ENCODE results near the gene EDNRB.
"Not testable (repeated sequence)": the region's sequence is repeated elsewhere in the genome, so short reads cannot be mapped to it uniquely, and the experiment has no call there.

EDNRB gene

GRCh38 chr13:77894743-77895142 lies 23.9 kb downstream of the EDNRB start:
- DNase-seq = no peak

DNA sequence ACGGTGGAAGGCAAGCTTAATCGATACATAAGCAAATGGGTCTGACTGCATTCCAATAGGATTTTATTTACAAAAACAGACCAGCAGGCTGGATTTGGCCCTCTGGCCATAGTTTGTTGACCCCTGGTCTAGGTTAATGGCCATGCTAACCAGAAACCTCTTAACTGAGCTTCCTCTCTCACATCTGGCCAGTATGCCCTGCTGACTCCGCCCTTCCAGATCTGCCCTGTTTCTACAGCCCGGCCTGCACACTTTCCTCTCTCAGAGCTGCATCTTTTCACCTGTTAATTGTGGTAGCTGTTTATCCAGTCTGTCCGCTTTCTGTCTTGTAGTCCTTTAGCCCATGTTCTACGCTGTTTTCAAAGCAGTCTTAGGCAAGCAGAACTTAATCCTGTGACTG lies 25.6 kb downstream of the EDNRB start:
- no peak for DNase-seq

GRCh38 chr13:77892491-77892890 lies 26.1 kb downstream of the EDNRB start:
- DNase-seq = no peak

DNA sequence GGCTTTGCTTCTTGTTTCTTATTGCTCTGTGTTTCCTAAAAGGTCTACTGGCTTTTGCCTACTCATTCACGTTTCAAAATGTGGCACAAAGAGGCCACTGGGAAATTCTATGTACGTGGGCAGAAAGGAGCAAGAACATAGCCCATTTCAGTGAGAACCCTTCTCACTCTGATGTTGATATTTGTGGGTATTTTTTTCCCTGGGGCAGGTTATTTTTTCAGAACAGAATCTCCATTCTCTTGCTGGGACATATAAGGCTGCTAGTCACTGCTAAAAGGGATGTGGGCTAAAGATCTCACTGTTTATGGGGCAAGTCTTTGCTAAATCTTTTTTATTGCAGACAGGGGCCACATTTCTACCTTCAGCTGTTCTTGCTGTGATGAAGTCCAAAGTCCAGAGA lies 27.1 kb downstream of the EDNRB start:
- DNase-seq = no peak

DNA sequence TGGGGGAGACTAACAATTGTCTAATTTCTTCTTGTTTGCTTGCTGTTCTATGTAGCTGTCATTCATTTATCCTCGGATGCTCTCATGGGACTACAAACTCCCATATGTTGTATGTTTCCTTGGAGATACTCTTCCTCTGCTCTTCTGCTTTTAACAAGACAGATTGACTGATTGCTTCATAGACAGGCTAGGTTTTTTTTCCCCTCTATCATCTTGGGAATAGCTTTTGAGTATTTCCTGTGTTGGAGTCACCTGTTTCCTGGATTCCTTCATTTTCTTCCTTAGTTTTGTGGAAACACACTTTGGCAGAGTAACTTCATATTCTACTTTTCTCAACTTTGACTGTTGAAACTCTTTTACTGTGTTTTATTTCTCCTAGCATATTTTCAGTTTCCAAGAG lies 27.6 kb downstream of the EDNRB start:
- DNase-seq = no peak

DNA sequence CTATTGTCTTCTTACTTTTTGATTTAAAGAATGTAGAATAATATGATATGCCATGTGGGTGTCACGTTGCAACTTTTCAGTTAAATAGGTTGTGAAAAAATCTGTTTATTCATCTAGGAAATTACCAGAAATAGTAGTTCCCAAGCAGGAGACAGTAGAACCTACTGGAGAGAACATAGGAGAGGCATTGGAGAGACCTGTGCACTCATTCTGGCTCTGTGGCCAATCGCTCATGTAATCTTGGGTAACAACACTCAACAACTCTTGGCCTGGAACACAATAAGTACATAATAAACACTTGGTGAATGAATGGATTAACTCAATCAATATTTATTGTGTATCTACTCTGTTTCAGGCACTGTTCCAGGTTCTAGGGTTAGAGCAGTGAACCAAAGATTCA lies 35.3 kb downstream of the EDNRB start:
- no peak for DNase-seq

DNA sequence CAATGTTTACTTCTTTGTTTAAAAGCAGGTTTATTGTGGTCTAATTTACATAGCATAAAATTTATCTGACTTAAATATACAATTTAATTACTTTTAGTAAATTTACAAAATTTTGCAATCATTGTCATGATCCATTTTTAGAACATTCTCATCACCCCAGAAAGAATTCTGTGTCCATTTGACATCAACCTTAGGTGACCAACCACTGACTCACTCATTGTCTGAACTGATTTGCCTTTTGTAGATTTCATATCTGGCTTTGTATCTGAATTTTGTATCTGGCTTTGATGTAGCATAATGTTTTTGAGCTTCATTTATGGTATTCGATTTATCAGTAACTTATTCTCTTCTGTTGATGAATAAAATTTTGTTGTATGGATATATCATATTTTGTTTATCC lies 40.4 kb downstream of the EDNRB start:
- DNase-seq = no peak

- no peak for DNase-seq
Observed at GRCh38 chr13:77876176-77876575, 42.5 kb downstream of the EDNRB start.

- DNase-seq = no peak
Observed at GRCh38 chr13:77874406-77874805, 44.2 kb downstream of the EDNRB start.

- no peak for DNase-seq
Observed at GRCh38 chr13:77872995-77873394, 45.6 kb downstream of the EDNRB start.

- no peak for DNase-seq
Observed at GRCh38 chr13:77871596-77871995, 47.0 kb downstream of the EDNRB start.

- DNase-seq = no peak
Observed at GRCh38 chr13:77868717-77869116, 49.9 kb downstream of the EDNRB start.

DNA sequence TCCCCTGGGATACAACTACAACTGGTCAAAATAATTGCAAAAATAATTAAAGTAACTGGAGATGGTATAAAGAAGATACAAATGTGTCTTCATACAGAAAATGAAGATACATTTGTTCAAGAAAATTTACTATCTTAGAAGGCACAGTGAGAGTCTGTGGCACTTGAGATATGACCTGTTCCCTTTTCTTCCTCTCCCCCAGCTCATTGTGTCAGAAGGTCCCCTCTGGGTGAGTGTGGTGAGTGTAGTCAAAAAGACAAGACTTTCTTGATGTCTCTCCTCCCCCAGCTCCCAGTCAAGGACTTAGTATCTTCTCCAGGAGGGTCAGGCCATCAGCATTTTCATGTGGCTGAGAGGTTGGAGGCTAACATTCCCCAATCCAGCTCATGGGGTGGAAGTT lies 51.7 kb downstream of the EDNRB start:
- no peak for DNase-seq

DNA sequence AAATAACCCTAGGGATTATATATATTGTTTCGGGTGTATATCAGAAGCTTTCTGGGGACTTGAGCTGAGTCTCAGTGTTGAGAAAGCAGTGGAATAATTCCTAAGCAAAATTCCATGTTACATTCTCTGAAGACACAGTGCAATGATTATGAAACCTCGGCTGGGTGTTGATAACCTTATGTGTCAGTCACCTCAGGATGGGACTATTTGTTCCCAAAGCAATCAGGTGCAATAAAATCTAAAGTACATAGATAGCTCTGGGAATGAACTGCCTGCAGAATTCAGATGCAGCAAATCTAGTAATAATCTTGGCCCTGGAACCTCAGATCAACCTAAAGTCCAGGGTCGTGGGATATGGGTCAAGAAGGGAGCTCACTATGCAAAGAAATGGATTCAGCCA lies 53.0 kb downstream of the EDNRB start:
- no peak for DNase-seq

DNA sequence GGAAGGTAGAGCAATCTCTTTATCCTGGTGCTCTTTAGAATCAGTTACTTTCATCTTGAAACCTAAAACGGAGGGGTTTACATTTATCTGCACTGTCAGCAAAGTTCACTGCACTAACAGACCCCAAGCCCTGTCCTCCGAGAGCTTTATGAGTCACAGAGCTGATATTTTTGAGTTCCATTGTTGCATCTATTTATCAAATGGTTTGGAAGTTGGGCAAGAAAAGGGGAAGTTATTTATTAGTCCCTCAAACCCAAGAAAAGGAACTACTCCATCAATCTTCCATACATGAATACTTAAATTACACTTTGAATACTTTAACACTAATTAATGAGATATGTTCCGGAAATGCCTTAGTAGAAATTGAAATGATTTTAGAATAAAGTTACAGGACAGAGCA lies 55.5 kb downstream of the EDNRB start:
- no peak for DNase-seq

DNA sequence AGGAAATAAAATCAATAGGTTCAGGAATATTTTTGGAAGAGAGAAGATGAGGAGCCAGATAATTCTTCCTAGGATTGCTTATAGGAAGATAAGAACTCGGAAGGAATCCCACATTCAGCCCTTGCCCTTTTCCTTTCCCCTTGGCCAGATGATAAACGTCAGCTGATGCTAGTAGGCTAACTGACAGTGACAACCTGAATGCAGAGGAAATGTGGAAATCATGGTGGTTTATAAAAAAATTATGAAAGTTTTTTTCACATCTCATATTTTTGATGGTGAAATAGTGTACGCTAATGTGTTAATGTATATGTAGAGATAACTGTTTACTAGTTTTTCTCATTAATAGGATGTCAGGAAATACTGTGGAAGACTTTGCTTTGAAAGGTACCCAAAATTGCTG lies 56.9 kb downstream of the EDNRB start:
- no peak for DNase-seq

DNA sequence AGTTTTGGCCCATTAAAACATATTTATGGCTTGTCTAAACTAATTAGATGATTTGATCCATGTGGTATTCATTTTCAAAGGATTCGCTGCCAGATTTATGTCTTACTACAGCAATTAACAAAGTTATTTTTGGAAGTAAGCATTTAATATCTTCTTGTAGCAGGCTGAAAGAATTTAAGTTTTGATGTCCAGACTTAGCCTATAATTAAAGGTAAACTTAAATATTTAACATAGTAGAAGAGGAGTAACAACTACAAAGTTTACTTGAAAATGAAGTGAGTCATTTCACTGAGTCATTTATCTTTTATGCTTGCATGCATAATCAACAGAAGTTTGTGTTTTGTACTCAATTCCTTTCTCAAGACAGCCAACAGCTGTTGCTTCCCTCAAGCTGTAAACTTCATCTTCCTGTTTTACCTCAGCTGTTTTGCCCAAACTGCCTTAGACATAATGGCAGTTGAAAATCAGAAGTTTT lies 58.1 kb downstream of the EDNRB start:
- DNase-seq = no peak

DNA sequence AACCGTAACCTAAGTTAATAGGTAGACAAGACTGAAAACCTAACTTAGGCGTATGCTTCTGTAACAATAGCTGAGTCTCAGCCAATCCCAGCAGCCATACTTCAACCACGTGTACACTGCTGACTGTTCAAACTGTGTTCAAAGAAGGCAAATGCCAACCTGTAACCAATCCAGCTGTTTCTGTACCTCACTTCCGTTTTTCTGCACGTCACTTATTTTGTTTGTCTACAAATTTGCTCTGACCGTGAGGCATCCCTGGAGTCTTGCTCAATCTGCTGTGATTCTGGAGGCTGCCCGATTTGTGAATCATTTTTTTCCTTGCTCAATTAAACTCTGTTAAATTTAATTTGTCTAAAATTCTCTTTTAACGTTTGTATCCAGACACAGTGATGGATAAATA lies 59.2 kb downstream of the EDNRB start:
- DNase-seq = no peak

- no peak for DNase-seq
Observed at GRCh38 chr13:77857531-77858209, 61.0 kb downstream of the EDNRB start.

- DNase-seq = no peak
Observed at GRCh38 chr13:77853703-77854102, 64.9 kb downstream of the EDNRB start.

GRCh38 chr13:77848050-77848449 lies 70.6 kb downstream of the EDNRB start:
- DNase-seq = not testable (repeated sequence)

GRCh38 chr13:77846173-77846572 lies 72.5 kb downstream of the EDNRB start:
- no peak for DNase-seq

Data from femur (tissue), 1 donor.